HG03196 (cell line): ENCODE measurements around the gene PEAK3.

Experiments
- ATAC-seq: cut with Tn5 transposase; IDR thresholded peaks from one replicate; pipeline ENCODE4 v1.9.1; 2021; ENCODE audit not compliant: unreplicated experiment

The PEAK3 gene

GRCh38 chr19:2239173-2239572 lies 42.8 kb downstream of the PEAK3 start:
- no peak for ATAC-seq

- no peak for ATAC-seq
Observed at GRCh38 chr19:2237869-2238153, 44.2 kb downstream of the PEAK3 start.

GRCh38 chr19:2237051-2237868 lies 44.7 kb downstream of the PEAK3 start:
- ATAC-seq: no peak

- peak; percentile 71 for ATAC-seq
Observed at GRCh38 chr19:2236314-2237050, 45.5 kb downstream of the PEAK3 start, which contains the start of the genes PLEKHJ1 and SF3A2. PLEKHJ1 (minus strand) TSS chr19:2236329; CDS start chr19:2236248, 81 bp downstream. SF3A2 (plus strand) TSS chr19:2236824; CDS start chr19:2243419, 6,595 bp downstream.

GRCh38 chr19:2236064-2236313 lies 46.0 kb downstream of the PEAK3 start:
- no peak for ATAC-seq

GRCh38 chr19:2235381-2236063 lies 46.5 kb downstream of the PEAK3 start:
- peak; percentile 20 for ATAC-seq

GRCh38 chr19:2234996-2235380 lies 47.0 kb downstream of the PEAK3 start:
- no peak for ATAC-seq

- ATAC-seq: no peak
Observed at GRCh38 chr19:2233601-2234280, 48.2 kb downstream of the PEAK3 start.

GRCh38 chr19:2232286-2233151 lies 49.5 kb downstream of the PEAK3 start:
- no peak for ATAC-seq

- ATAC-seq: no peak
Observed at GRCh38 chr19:2231621-2232221, 50.3 kb downstream of the PEAK3 start.

- ATAC-seq: no peak
Observed at GRCh38 chr19:2230807-2231533, 51.0 kb downstream of the PEAK3 start.

GRCh38 chr19:2230033-2230531 lies 51.9 kb downstream of the PEAK3 start:
- ATAC-seq: no peak

- no peak for ATAC-seq
Observed at GRCh38 chr19:2229103-2230032, 52.6 kb downstream of the PEAK3 start.

- ATAC-seq: no peak
Observed at GRCh38 chr19:2228157-2229030, 53.6 kb downstream of the PEAK3 start.

GRCh38 chr19:2227415-2228156 lies 54.4 kb downstream of the PEAK3 start:
- no peak for ATAC-seq

GRCh38 chr19:2226840-2227360 lies 55.1 kb downstream of the PEAK3 start:
- no peak for ATAC-seq
